ENCODE measurements around the gene NDUFAF5. TPM values are rescaled to one million over a fixed set of nuclear protein-coding genes. Genes with fewer than 3 reads are reported as not detected.

The NDUFAF5 gene
- total RNA-seq, 4 donors from 2014 or later = 11.2 to 32.1 (median 21.2) TPM

- Histone ChIP-seq H3K36me3 (no peaks in the 10 kb centered on the region), H3K27me3 (no peaks in the 10 kb centered on the region), H3K9me3 (no peaks in the 10 kb centered on the region), H3K4me1 (peaks cover 0 to 17% (median 0%) of the 10 kb centered on the region in 4 donors), H3K27ac (no peak overlapping the region), H3K4me3 (no peak overlapping the region)
- 80 to 96% methylated on average over 2 of the region's 2 CpGs for WGBS, 2 donors
- TF ChIP-seq EP300 (IDR thresholded peaks at IDR 0.05) (no peak), POLR2A (IDR thresholded peaks at IDR 0.05) (no peak), CTCF (IDR thresholded peaks at IDR 0.05) (no peak)
- DNase-seq (ENCODE audit: low spot score in 2 of 2) = no peak
These were observed 77.4 kb downstream of the NDUFAF5 start for GRCh38 chr20:13862245-13862644.

- TF ChIP-seq POLR2A (IDR thresholded peaks at IDR 0.05) = no peak
- TF ChIP-seq EP300 (IDR thresholded peaks at IDR 0.05) = no peak
- no peak for TF ChIP-seq CTCF (IDR thresholded peaks at IDR 0.05)
- DNase-seq (ENCODE audit: low spot score in 2 of 2) = no peak
These were observed 78.4 kb downstream of the NDUFAF5 start for GRCh38 chr20:13863244-13863643.

GRCh38 chr20:13865156-13865555 is 80.3 kb downstream of the NDUFAF5 start:
- peaks cover 0 to 17% (median 0%) of the 10 kb centered on the region in 4 donors for H3K4me1 ChIP-seq
- no peak for TF ChIP-seq CTCF (IDR thresholded peaks at IDR 0.05)
- no peak for TF ChIP-seq POLR2A (IDR thresholded peaks at IDR 0.05)
- TF ChIP-seq EP300 (IDR thresholded peaks at IDR 0.05) = no peak
- no peaks in the 10 kb centered on the region for H3K36me3 ChIP-seq
- H3K9me3 ChIP-seq = no peaks in the 10 kb centered on the region
- no peaks in the 10 kb centered on the region for H3K27me3 ChIP-seq
- H3K27ac ChIP-seq = peak overlapping the region in 1 of 4 donors; percentile 26
- DNase-seq (ENCODE audit: low spot score in 2 of 2) = no peak
- WGBS, 2 donors = 77 to 90% methylated on average over 2 of the region's 2 CpGs
- no peak overlapping the region for H3K4me3 ChIP-seq

More at GRCh38 chr20:13863244-13863643, 78.4 kb downstream of the NDUFAF5 start:
- peaks cover 0 to 17% (median 0%) of the 10 kb centered on the region in 4 donors for H3K4me1 ChIP-seq
- H3K9me3 ChIP-seq = no peaks in the 10 kb centered on the region
- H3K36me3 ChIP-seq = no peaks in the 10 kb centered on the region
- H3K4me3 ChIP-seq = no peak overlapping the region
- whole genome bisulfite sequencing, 2 donors = 71 to 80% methylated on average over 1 of the region's 1 CpG
- H3K27ac ChIP-seq = no peak overlapping the region
- no peaks in the 10 kb centered on the region for H3K27me3 ChIP-seq

GRCh38 chr20:13865791-13866351 is 81.0 kb downstream of the NDUFAF5 start:
- Histone ChIP-seq H3K36me3 (no peaks in the 10 kb centered on the region), H3K27ac (peak overlapping the region in 1 of 4 donors; percentile 26), H3K9me3 (no peaks in the 10 kb centered on the region), H3K4me3 (no peak overlapping the region), H3K4me1 (peaks cover 0 to 17% (median 0%) of the 10 kb centered on the region in 4 donors), H3K27me3 (no peaks in the 10 kb centered on the region)
- DNase-seq (ENCODE audit: low spot score in 2 of 2) = no peak
- 19 to 29% methylated on average over 5 of the region's 5 CpGs for WGBS, 2 donors
- TF ChIP-seq EP300 (IDR thresholded peaks at IDR 0.05) (peak in 1 of 2 donors; percentile 66), POLR2A (IDR thresholded peaks at IDR 0.05) (no peak), CTCF (IDR thresholded peaks at IDR 0.05) (no peak)

GRCh38 chr20:13868331-13868730 is 83.5 kb downstream of the NDUFAF5 start:
- Histone ChIP-seq H3K9me3 (no peaks in the 10 kb centered on the region), H3K27ac (peak overlapping the region in 1 of 4 donors; percentile 10), H3K36me3 (no peaks in the 10 kb centered on the region), H3K27me3 (no peaks in the 10 kb centered on the region), H3K4me1 (peaks cover 0 to 17% (median 0%) of the 10 kb centered on the region in 4 donors), H3K4me3 (no peak overlapping the region)
- no peak for DNase-seq (ENCODE audit: low spot score in 2 of 2)
- 42 to 44% methylated on average over 4 of the region's 4 CpGs for WGBS, 2 donors
- peak in 1 of 2 donors; percentile 52 for TF ChIP-seq EP300 (IDR thresholded peaks at IDR 0.05)
- TF ChIP-seq CTCF (IDR thresholded peaks at IDR 0.05) = no peak
- TF ChIP-seq POLR2A (IDR thresholded peaks at IDR 0.05) = no peak

Measured in tibial nerve (tissue), 4 donors.